NK-92 (cell line): ENCODE data around the gene PATJ.

Experiments used
- DNase-seq: peaks from one replicate; lab custom pipeline; 2025; ENCODE audit not compliant: unreplicated experiment; lab: John Stamatoyannopoulos, UW

Gene PATJ

DNA sequence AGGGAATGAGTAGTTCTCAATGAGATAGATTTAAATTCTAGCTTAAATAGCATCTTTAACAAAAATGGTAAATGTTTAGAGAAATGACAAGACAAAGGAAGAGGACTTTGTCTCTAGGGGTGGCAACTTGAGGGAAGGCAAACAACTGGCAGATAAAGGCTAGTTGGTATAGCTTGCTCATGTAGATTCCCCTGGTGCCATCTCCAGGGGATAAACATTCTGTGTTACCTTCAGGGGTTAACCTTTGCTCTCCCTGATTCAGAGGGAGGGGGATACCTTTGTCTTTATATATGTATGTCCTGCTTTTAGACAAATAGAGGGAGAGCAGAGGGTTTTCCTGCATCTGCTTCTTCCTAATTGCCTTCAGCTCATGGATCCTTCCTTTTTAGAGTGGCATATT lies 298.7 kb downstream of the PATJ start:
- DNase-seq: no peak

DNA sequence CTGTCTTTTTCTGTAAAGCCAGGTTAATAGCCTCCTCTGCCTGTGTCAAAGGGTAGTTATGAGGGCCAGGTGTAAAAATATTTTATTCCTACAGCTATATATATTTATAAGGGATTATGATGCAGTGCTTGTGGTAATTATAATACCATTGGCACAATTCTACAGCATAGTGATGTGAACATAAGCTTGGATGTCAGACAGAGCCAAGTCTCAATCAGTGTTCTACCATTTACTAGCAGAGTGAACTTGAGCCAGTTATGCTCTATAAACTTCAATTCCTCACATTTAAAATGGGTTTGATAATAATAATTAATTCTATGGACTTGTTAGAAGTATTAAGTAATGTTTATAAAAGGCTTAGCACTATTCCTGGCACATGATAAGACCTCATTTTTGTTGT lies 300.9 kb downstream of the PATJ start:
- DNase-seq: no peak

DNA sequence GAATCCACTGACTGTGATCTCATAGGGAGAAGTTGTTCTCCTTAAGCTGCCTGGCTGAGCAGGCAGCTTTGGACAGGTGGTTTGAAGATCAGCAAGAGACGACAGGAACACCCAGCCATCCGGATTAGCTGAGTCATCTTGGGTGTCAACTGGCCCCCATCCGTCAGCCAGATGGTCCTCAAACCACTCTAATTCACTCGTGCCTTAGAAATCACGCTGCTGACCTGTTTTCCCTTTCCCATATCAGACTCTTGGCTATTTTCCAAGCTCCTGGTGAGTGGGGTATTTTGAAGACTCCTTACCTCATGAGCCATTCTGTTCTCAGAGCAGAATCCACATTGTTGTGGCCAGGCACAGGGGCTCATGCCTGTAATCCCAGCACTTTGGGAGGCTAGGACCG lies 303.3 kb downstream of the PATJ start:
- no peak for DNase-seq

DNA sequence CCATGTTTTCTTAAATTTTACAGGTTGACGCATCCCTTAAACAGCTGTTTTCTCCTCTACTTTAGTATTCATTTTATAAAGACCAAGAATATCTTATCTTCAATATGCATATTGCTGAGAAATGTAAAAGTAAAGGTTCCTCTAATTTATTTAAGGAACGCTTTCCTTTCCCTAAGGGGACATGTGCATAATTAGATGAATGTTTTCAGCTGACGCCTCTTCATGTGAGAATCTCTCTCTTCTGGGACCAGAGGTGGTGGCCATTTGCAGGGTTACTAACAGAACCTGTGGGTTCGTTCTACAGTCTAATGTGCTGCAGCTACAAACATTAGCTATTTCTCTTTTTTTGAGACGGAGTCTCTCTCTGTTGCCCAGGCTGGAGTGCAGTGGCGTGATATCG lies 304.6 kb downstream of the PATJ start:
- no peak for DNase-seq

DNA sequence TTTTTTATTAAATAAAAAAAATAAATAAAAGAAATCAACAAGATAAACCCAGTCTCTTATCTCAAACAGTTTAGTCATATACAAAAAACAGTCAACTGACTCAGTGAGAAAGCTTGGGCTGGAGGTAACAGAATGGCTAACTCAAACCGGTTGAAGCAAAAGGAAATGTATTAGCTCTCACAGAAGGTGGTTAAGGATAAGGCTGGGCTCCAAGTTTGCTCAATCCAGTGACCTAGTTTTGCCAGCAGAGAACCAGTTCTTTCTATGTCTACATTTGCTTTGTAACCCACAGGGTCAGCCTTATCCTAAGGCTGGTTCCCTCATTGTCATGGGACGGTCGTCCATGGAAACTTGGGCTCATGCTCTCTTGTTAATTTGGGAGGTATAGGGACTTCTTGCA lies 307.9 kb downstream of the PATJ start:
- DNase-seq: no peak

DNA sequence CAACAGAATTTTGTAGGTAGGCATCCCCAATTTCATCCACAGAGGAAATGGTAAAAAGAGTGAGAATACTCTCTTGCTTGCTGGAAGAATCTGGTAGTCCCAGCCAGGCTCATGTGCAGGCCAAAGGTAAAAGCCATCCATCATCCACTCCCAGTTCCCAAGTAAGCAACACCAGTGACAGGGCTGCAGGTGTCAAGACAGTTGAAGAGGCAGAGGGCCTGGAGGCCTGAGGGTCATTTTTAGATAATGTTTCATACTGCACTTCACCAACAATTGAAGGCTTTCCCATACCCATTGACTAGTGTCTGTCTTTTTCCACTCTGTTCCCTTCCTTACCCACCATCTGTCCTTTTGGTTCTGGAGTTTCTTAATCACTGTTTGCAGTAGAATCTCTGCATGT lies 310.7 kb downstream of the PATJ start:
- DNase-seq: no peak

DNA sequence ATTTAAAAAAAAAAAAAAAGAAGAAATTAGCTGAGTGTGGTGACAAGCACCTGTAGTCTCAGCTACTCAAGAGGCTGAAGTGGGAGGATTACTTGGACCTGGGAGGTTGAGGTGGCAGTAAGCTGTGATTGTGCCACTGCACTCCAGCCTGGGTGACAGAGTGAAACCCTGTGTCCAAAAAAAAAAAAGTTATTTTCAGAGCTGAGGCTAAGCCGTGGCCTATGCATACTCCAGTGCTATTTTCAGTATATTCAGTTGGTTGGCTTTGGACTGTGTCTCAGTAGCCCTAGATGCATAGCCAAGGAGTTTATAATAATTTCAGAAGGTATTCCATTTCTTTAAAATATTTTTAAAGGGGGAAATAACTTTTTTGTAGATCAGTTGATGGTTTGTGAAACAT lies 311.9 kb downstream of the PATJ start:
- DNase-seq: no peak

DNA sequence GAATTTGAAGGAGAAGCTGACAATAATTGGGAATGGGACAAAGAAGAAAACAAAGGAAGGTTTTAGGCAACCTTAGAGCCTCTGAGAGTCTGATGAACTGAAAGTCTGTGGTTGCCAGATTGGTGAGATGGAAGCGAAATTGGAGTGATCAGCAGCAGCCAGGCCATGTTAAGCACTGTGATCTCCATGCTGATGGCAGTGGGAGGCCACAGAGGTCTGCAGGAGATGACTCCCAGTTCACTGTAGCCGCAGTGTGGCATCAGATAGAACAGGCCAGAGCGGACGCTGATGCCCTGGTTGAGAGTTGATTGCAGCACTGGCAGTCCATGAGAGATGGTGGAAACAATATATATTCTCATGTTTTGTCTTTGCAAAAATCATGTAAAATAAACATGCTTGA lies 314.9 kb downstream of the PATJ start:
- no peak for DNase-seq

DNA sequence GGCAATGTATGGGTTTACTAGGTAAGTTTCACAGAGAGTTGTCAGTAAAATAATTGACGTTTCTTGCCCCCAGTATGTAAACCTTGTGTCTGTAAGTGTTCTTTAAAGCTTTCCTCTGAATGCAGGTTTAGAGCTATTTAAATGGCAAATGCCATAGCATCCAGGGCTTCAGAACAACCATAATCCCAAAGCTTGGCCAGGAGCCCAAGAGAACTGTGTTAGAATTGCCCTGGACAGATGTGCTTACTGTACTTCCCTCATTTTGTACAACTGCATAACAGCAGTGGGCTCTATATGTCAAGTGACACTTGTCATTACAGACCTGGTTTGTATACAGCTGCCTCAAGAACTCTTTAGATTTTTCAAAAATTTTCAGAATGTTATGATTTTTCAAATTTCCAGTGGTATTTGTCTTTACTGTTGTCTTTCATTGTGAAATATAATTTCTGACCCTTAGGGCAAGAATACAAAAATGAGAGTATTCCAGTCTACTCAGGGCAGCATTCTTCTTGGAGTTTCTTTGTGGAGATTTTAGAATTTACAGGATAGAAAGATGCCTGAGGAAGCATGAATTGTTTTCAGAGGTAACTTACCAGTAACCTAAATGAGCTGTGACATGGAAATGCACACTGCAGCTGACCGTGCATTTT lies 315.5 kb downstream of the PATJ start:
- DNase-seq: no peak

DNA sequence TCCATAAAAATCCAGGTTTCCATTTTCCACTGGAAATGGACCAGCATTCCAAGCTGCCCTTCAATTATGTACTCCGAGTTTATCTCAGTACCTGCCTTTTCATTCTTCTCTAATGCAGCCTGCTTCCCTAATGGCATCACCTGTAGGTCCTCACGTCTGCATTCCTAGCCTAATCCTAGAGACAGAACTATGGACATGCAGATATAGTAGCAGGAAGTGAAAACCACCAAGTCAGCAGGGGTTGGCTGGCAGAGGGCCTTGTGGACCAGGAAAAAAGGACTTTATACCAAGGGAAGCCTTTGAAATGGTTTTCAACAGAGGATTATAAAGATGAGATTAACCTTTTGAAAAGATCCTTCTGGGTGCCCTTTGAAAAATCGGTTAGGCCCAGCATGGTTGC lies 316.7 kb downstream of the PATJ start:
- DNase-seq: no peak

DNA sequence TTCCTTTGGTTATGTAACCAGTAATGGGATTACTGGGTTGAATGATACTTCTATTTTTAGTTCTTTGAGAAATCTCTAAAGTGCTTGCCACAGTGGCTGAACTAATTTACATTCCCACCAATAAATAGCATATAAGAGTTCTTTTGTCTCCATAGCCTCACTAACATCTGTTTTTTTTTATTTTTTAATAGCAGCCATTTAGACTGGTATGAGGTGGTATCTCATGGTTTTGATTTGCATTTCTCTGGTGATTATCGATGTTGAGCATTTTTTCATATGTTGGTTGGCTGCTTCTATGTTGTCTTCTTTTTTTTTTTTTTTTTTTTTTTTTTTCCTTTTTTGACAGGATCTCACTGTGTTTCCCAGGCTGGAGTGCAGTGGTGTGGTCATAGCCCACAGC lies 319.8 kb downstream of the PATJ start:
- no peak for DNase-seq

DNA sequence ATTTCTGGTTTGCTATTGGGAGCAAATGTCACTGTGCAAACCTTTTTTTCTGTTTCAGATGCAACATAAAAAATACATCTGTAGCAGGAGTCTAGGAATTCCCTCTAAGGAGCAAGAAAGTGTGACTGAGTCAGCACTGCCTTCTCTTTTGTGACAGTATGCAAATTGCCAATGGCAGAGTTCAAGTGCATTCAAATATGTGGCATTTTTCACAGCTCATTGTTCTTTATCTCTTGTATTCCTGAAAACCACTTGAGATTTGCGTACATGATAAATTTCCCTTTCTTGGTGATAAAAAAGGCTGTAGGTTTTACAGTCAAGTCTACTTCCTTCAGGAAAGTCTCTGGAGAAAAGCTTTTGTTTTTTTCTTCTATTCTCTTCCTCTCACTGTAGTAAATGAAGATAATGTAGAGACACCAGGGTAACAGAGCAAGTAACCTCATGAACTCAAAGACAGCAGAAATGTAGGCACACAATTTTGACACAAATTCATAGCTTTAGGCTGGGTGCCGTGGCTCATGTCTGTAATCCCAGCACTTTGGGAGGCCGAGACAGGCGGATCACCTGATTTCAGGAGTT lies 322.6 kb downstream of the PATJ start:
- DNase-seq: no peak

DNA sequence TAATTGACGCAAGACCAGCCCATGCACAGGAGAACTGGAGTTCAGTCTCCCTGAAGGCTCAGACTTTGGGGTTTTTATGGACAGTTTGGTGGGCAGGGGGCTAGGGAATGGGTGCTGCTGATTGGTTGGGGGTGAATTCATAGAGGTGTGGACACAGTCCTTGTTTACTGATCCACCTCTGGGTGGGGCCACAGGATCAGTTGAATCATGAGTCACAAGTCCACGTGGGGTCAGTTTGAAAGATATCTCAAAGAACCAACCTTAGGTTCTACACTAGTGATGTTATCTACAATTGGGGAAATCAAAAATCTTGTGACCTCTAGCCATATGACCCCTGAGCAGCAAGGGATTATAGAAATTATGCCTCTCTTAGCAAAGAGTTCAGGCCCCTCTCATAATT lies 324.4 kb downstream of the PATJ start:
- DNase-seq: no peak

DNA sequence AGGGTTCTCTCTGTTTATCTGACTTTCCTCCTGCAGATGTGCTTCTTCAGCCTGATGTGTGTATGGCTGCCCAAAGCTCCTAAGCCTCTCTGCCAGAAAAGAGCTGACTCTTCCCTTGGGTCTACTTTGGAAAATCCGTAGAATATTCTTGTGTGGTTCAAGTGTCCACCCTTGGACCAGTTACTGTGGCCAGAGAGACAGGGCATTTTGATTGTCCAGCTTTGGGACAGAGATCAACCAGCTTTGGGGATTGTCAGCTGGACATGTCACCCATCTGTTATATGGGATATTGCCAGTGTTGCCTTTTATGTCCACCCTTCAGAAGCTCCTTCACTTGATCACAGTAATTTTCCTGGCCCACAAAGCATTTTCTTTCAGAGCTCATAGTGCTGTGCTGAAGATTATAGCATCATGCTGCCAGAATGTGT lies 326.1 kb downstream of the PATJ start:
- DNase-seq: no peak

DNA sequence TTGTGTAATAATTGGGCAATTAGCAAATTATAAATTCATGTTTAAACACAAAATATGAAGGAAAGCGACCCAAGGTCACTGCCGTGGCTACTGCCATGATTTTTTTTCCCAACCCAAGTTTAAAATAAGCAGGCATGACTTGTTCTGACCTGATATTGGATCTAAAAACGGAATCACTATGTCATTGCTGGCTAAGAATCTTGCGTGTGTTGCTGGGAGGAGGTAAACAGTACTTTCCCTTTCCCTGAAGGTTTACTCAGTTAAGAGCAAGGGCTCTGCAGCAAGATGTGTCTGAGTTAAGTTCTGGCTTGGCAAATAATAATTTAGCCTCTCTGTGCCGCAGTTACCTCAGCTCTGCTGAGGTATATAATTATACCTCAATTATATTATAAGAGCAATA lies 326.7 kb downstream of the PATJ start:
- DNase-seq: no peak

DNA sequence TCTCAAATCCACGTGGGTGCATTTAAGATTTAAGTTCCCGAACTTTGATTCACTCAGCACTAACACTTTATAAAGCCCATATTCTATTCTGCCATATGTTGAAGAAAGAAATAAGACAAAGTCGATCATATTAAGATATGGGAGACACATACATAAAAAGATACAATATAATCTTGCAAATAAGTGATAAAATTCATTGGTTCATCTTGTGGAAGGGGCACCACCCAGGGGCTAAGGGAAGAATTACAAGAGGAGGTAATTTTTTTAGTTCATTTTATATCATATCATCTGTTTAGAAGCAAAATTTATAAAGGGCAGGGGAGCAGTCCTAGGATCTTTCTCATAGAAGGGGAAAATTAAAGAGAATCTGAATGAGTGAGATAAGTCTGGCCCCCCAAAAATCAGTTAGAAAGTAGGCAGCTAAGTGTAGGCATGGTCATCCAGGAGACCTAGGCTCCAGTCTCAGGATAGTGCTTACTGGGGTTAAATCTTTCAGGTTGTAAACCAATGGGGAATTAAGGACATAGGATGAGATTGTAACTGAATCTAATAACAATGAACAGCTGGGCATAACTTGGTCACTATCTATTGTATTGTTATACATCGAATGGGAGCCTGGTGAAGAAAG lies 328.2 kb downstream of the PATJ start:
- no peak for DNase-seq

DNA sequence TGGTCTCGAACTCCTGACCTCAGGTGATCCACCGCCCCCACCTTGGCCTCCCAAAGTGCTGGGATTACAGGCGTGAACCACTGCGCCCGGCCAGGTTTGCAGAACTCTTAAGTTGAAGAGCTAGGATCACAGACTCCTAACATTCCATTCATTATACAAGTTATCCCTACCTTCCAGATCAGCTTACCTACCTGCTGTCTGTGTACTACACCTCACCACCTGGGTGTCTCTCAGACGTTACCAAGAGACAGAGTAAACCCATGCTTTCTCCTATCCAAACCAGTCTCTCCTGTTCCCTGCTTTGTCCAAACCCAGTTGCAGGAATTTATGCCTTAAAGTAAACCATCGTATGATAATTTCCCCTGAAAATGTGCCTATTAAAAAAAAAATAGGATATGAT lies 329.4 kb downstream of the PATJ start:
- DNase-seq: no peak

DNA sequence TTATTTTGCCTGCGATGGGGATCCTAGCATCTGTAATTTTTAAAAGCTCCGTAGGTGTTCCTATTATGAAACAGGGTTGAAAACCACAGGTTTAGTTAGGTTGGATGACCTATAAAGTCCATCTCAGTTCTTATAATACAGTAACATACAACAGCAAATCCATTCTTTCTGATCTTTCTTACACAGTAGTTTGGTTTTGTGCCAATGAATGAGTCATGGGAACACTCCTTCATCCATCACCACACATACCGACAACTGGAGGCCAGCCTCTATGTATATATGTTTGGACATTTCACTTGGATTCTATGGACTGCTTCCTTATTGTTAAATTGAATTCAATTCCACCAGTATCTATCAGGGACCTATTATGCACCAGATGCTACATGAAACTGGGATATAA lies 334.0 kb downstream of the PATJ start:
- DNase-seq: no peak

DNA sequence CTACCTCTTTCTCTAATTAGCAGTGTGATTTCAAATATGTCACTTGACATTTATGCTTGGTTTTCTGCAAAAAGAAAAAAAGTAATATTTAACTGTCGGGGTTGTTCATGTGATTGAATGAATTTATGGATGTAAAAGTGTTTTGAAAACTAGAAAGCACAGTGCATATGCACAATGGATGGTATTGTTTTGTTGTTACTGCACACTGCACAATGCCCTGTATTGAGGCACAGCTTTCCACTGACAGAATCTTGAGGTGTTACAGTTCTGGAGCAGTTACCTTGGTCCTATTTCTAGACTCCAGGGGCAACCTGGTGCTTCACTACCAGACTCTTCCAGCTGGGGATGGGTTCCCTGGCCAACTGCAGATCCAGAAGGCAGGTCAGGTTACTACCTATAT lies 335.5 kb downstream of the PATJ start:
- no peak for DNase-seq

DNA sequence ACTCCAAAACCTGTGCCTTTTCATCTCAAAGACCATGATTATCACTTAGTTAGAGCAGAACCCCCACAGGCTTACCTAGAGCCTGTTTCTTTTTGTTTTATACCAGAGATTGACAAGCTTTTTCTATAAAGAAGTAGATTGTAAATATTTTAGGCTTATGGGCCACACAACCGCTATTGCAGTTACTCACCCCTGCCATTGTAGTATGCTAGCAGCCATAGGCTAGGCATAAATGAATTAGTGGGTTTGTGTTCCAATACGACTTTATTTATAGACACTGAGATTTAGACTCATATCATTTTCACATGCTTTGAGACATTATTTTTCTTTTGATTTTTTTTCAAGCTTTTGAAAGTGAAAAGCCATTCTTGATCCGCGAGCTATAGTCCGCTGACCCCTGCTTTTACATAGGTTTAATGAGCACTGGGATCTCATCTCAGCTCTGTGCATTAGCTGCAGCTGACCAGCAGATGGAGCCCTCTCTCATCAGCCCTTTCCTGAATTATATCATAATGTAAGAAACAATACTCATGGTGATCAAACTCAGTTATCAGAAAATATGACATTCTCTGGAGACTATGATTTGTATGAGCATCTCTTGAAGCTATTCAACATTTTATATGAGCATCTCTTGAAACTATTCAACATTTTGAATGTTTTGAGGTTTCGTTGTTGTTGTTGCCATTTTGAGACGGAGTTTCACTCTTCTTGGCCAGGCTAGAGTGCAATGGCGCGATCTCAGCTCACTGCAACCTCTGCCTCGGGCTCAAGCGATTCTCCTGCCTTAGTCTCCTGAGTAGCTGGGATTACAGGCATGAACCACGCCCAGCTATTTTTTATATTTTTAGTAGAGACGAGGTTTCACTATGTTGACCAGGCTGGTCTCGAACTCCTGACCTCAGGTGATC lies 340.4 kb downstream of the PATJ start:
- DNase-seq: no peak

DNA sequence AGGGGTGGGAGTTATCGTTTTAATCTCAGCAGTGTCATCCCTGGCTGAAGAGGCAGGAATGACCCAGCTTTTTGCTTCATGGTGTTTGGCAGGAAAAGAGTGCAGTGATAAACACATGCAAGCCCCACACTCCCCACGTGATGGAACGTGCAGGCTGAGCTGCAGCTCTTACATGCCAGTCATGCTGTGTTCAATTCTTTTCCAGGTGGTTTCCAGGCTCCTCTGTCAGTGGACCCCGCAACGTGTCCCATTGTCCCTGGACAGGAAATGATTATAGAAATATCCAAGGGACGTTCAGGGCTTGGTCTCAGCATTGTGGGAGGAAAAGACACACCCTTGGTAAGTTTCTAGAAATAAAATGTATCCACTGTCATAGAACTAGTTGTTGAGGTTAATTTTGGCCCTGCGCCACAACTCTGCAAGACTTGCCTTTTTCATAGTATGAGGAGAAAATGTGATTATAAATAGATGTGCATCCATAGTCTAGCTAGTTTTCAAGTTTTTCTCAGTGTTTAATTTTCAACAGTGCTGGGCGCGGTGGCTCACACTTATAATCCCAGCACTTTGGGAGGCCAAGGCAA lies 342.1 kb downstream of the PATJ start:
- no peak for DNase-seq

DNA sequence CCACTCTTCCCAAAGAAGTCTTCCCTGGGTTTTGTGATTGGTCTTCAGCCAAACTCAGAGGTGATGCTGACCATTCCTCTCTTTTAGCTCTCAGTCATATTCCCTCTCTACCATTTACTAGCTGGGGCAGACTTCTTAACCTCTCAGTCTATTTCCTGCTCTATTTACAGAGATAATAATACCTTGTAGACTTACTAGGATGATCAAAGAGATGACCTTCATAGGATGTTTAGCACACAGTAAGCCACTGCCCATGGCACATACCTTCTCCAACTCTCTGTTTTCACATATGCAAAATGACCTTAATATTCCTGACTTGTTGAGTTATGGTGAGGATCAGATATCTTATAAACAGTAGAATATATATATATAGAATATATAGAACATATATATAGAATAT lies 346.2 kb downstream of the PATJ start:
- no peak for DNase-seq
